K562 (cell line): ENCODE data around the gene DTNBP1. TPM values are rescaled to one million over a fixed set of nuclear protein-coding genes. Genes with fewer than 3 reads are reported as not detected.

Experiments
- IRF9 ChIP-seq: fragments of 450-650 bp; IDR thresholded peaks from 2 replicates; pipeline ENCODE4 v1.6.1; 2016; ENCODE audit warnings: missing biosample characterization, missing genetic modification characterization
- KAT7 ChIP-seq: sonication (generic); formaldehyde crosslinking; IDR thresholded peaks from 2 replicates; pipeline ENCODE4 v1.8.0; 2022; ENCODE audit warnings: missing genetic modification reagents, mild to moderate bottlenecking, borderline replicate concordance
- MNT ChIP-seq, 2 experiments: fragments of 450-650 bp; conservative IDR thresholded peaks; 2 replicates each; pipeline ENCODE4 v1.6.1; 2017; ENCODE audit warnings: mild to moderate bottlenecking in 2 of 2, moderate library complexity in 2 of 2
- POLR2AphosphoS2 ChIP-seq: IDR thresholded peaks from 2 replicates; pipeline ENCODE4 v1.6.1; 2012; ENCODE audit warnings: low read length, improper control_type of control experiment
- RCOR1 ChIP-seq, 2 experiments: IDR thresholded peaks; 2 replicates each; pipeline ENCODE4 v1.6.1; 2012; ENCODE audit warnings: low read depth in 2 of 2, low read length in 2 of 2, borderline replicate concordance in 1 of 2, improper control_type of control experiment in 1 of 2
- SIRT6 ChIP-seq: IDR thresholded peaks from one replicate; pipeline ENCODE4 v1.6.1; 2012; ENCODE audit warnings: low read depth, mild to moderate bottlenecking, control low read depth, inconsistent platforms, low read length, moderate library complexity
- SRSF9 ChIP-seq: fragments of 200-400 bp; formaldehyde crosslinking; IDR thresholded peaks from 2 replicates; pipeline ENCODE4 v1.6.1; 2017; ENCODE audit warnings: low read depth, low read length, borderline replicate concordance
- ZNF384 ChIP-seq: IDR thresholded peaks from 2 replicates; pipeline ENCODE4 v1.6.1; 2012; ENCODE audit warnings: low read depth, low read length, improper control_type of control experiment
- polyA plus RNA-seq, 8 experiments: library from polyadenylated mRNA; depleted of rRNA in 4 of 8; stranded (reverse) in 5 of 8; unstranded in 3 of 8; fragments of >200 nt; fragmentation: Nextera tagmentation in 2 of 8; fragmentation: Illumina TruSeq in 1 of 8; extraction: Ambion mirVana in 2 of 8; extraction: Trizol in 1 of 8; gene quantifications; 2 replicates each; pipeline versions ENCODE4 v1.2.1 to v1.2.3, GENCODE V29; 2011 to 2014; ENCODE audit warnings: inconsistent platforms in 1 of 8, missing spikeins in 1 of 8
- total RNA-seq, 7 experiments: library from RNA; depleted of rRNA in 6 of 7; stranded (reverse); fragments of >200 nt in 6 of 7; fragmentation: Illumina TruSeq in 2 of 7; extraction: Trizol in 2 of 7; gene quantifications; 2 replicates each; pipeline versions ENCODE4 v1.2.1 to v1.2.3, GENCODE V29; 2011 to 2021; ENCODE audit warnings: low replicate concordance in 1 of 7
- TF ChIP-seq, protein P1 (sequence below), 2 experiments: fragments of 450-650 bp; IDR thresholded peaks; 2 replicates each; pipeline ENCODE4 v1.6.1; 2016
- TF ChIP-seq, protein P2 (sequence below): sonication (generic); formaldehyde crosslinking; IDR thresholded peaks from 2 replicates; pipeline ENCODE4 v1.8.1; 2023; ENCODE audit warnings: missing genetic modification reagents, mild to moderate bottlenecking, borderline replicate concordance
- TF ChIP-seq, protein P3 (sequence below): fragments of 250-450 bp; sonication (Bioruptor Pico); IDR thresholded peaks from 2 replicates; pipeline ENCODE4 v1.8.0; 2021; ENCODE audit warnings: borderline replicate concordance, mild to moderate bottlenecking, moderate library complexity; ENCODE audit not compliant: poor library complexity, severe bottlenecking

DTNBP1 gene
- total and polyA plus RNA-seq, 9 of the 15 experiments (the other 6 are each of a cell fraction or from before 2014, with no cell fraction given) = 16.7 to 54.5 (median 21.4) TPM

DNA sequence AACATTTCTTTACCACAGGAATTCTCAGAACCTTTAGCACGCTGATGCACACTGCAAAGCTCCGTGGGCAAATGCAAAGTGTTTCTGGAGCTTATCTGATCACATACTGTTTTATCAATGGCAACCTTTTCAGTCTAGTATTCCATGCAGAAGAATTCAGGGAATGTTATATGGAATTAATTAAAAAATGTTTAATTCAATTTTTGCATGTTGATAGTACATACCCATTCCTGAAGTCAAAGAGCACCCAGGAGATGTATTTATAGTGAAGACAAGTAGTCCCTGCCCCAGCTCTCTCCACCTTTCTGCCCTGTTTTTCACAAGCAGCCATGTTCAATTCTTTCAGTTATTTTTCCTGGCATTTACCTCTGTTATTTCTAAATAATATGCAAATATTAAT, 55.2 kb downstream of the DTNBP1 start (continued):
- TF ChIP-seq, protein P1, sequence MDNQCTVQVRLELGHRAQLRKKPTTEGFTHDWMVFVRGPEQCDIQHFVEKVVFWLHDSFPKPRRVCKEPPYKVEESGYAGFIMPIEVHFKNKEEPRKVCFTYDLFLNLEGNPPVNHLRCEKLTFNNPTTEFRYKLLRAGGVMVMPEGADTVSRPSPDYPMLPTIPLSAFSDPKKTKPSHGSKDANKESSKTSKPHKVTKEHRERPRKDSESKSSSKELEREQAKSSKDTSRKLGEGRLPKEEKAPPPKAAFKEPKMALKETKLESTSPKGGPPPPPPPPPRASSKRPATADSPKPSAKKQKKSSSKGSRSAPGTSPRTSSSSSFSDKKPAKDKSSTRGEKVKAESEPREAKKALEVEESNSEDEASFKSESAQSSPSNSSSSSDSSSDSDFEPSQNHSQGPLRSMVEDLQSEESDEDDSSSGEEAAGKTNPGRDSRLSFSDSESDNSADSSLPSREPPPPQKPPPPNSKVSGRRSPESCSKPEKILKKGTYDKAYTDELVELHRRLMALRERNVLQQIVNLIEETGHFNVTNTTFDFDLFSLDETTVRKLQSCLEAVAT (IDR thresholded peaks at IDR 0.05) = no peak
- TF ChIP-seq IRF9 (tag) = no peak
- TF ChIP-seq SRSF9 = no peak
- TF ChIP-seq MNT (conservative IDR thresholded peaks at IDR 0.05) = no peak
- TF ChIP-seq KAT7 = no peak
- TF ChIP-seq ZNF384 = no peak
- no peak for TF ChIP-seq POLR2AphosphoS2
- TF ChIP-seq, protein P2, sequence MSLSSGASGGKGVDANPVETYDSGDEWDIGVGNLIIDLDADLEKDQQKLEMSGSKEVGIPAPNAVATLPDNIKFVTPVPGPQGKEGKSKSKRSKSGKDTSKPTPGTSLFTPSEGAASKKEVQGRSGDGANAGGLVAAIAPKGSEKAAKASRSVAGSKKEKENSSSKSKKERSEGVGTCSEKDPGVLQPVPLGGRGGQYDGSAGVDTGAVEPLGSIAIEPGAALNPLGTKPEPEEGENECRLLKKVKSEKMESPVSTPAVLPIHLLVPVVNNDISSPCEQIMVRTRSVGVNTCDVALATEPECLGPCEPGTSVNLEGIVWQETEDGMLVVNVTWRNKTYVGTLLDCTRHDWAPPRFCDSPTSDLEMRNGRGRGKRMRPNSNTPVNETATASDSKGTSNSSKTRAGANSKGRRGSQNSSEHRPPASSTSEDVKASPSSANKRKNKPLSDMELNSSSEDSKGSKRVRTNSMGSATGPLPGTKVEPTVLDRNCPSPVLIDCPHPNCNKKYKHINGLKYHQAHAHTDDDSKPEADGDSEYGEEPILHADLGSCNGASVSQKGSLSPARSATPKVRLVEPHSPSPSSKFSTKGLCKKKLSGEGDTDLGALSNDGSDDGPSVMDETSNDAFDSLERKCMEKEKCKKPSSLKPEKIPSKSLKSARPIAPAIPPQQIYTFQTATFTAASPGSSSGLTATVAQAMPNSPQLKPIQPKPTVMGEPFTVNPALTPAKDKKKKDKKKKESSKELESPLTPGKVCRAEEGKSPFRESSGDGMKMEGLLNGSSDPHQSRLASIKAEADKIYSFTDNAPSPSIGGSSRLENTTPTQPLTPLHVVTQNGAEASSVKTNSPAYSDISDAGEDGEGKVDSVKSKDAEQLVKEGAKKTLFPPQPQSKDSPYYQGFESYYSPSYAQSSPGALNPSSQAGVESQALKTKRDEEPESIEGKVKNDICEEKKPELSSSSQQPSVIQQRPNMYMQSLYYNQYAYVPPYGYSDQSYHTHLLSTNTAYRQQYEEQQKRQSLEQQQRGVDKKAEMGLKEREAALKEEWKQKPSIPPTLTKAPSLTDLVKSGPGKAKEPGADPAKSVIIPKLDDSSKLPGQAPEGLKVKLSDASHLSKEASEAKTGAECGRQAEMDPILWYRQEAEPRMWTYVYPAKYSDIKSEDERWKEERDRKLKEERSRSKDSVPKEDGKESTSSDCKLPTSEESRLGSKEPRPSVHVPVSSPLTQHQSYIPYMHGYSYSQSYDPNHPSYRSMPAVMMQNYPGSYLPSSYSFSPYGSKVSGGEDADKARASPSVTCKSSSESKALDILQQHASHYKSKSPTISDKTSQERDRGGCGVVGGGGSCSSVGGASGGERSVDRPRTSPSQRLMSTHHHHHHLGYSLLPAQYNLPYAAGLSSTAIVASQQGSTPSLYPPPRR (CRISPR knock-in tag) = no peak
- TF ChIP-seq, protein P3, sequence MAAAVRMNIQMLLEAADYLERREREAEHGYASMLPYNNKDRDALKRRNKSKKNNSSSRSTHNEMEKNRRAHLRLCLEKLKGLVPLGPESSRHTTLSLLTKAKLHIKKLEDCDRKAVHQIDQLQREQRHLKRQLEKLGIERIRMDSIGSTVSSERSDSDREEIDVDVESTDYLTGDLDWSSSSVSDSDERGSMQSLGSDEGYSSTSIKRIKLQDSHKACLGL (CRISPR knock-in tag) = no peak
- no peak for TF ChIP-seq RCOR1 (IDR thresholded peaks at IDR 0.05; ENCODE audit: borderline replicate concordance in 1 of 2, low read depth in 2 of 2, low read length in 2 of 2)
- TF ChIP-seq SIRT6 = no peak
